Panc1 (cell line): ENCODE data around the gene HDAC1. TPM values are rescaled to one million over a fixed set of nuclear protein-coding genes. Genes with fewer than 3 reads are reported as not detected.

Source experiments
- ATAC-seq: fragments of 200-7000 bp; cut with Tn5 transposase; 2 replicates; pipeline ENCODE4 v1.9.1; 2020; ENCODE audit warnings: mild to moderate bottlenecking, moderate library complexity
- BruUV-seq: library from RNA; stranded (reverse); fragments of 400-500 nt; replicated peaks from 2 replicates; lab custom pipeline; 2021; lab: Mats Ljungman, UMichigan
- CTCF ChIA-PET: fragments of 300-600 bp; sonication (Branson Sonifier 250); formaldehyde crosslinking; loops from one replicate; lab custom pipeline; 2022; ENCODE audit warnings: antibody characterized with exemption; lab: Charles Lee
- POLR2A ChIA-PET: fragments of 300-600 bp; sonication (Branson Sonifier 250); formaldehyde crosslinking; loops from one replicate; lab custom pipeline; 2022; ENCODE audit warnings: antibody characterized with exemption; lab: Charles Lee
- DNase-seq: peaks from one replicate; pipeline ENCODE4 v3.0.0-alpha.2; 2010; ENCODE audit warnings: low read depth, low spot score
- H3K27ac ChIP-seq: 2 replicates; pipeline ENCODE4 v1.5.1; 2011; ENCODE audit warnings: mild to moderate bottlenecking, low read length, inconsistent platforms
- H3K27me3 ChIP-seq: fragments of 200-500 bp; sonication (Bioruptor generic); 2 replicates; pipeline ENCODE4 v1.6.0; 2014; ENCODE audit warnings: low read length, inconsistent platforms; ENCODE audit not compliant: control insufficient read depth, insufficient read depth
- H3K36me3 ChIP-seq: fragments of 200-500 bp; sonication (Bioruptor generic); 2 replicates; pipeline ENCODE4 v1.5.1; 2014; ENCODE audit warnings: inconsistent platforms, mild to moderate bottlenecking, low read length, moderate library complexity; ENCODE audit not compliant: control insufficient read depth, insufficient read depth
- H3K4me1 ChIP-seq: 2 replicates; pipeline ENCODE4 v1.5.1; 2011; ENCODE audit warnings: inconsistent platforms, mild to moderate bottlenecking, low read length, moderate library complexity; ENCODE audit not compliant: control insufficient read depth, insufficient read depth
- H3K4me3 ChIP-seq, 2 experiments: 2 replicates each; pipeline ENCODE4 v1.5.1; 2011 to 2012; ENCODE audit warnings: low read depth in 2 of 2, low read length in 2 of 2, mild to moderate bottlenecking in 2 of 2, inconsistent platforms in 1 of 2, moderate library complexity in 1 of 2
- H3K9me3 ChIP-seq: fragments of 200-500 bp; sonication (Bioruptor generic); 2 replicates; pipeline ENCODE4 v1.5.1; 2014; ENCODE audit warnings: low read depth, mild to moderate bottlenecking, inconsistent platforms, low read length, moderate library complexity; ENCODE audit not compliant: control insufficient read depth, insufficient read depth
- CTCF ChIP-seq: fragments of 450-650 bp; IDR thresholded peaks from 2 replicates; pipeline ENCODE4 v1.5.1; 2017; ENCODE audit warnings: mild to moderate bottlenecking
- POLR2AphosphoS5 ChIP-seq: IDR thresholded peaks from 2 replicates; pipeline ENCODE4 v1.6.1; 2012; ENCODE audit warnings: mild to moderate bottlenecking, low read depth, low read length, moderate library complexity
- REST ChIP-seq, 2 experiments: IDR thresholded peaks; 2 replicates each; pipeline ENCODE4 v1.6.1; 2011 to 2012; ENCODE audit warnings: low read depth in 2 of 2, control low read depth in 1 of 2, low read length in 1 of 2, mild to moderate bottlenecking in 1 of 2, moderate library complexity in 1 of 2; ENCODE audit not compliant: insufficient read depth in 1 of 2
- SIN3A ChIP-seq: IDR thresholded peaks from 2 replicates; pipeline ENCODE4 v1.6.1; 2012; ENCODE audit warnings: low read depth, mild to moderate bottlenecking, low read length, moderate library complexity, borderline replicate concordance; ENCODE audit not compliant: insufficient read depth
- TCF7L2 ChIP-seq: IDR thresholded peaks from 2 replicates; pipeline ENCODE4 v1.6.1; 2011; ENCODE audit warnings: mild to moderate bottlenecking, low read depth, low read length, inconsistent platforms
- in situ Hi-C: cut with HindIII; loops from 2 replicates; pipeline ENCODE4 v1.10.0; 2016; ENCODE audit warnings: low sequenced_read_pairs, low pct_unique_long_range_greater_than_20kb
- intact Hi-C: fragments of 100-400 bp; cut with micrococcal nuclease; formaldehyde crosslinking; loops from one replicate; pipeline ENCODE4 v1.10.0; 2022; ENCODE audit not compliant: unreplicated experiment
- total RNA-seq: library from RNA; stranded (reverse); gene quantifications from one replicate; pipeline ENCODE4 v1.2.1, GENCODE V29; 2021; ENCODE audit not compliant: unreplicated experiment

Gene HDAC1
- total RNA-seq, 1 experiment from 2014 or later = 256 TPM

- intact Hi-C loops = no loop called here
- TF ChIP-seq CTCF (no peak), TCF7L2 (no peak), REST (IDR thresholded peaks at IDR 0.05; ENCODE audit: insufficient read depth in 1 of 2, low read depth in 2 of 2, low read length in 1 of 2) (no peak), POLR2AphosphoS5 (no peak), SIN3A (no peak)
- in situ Hi-C loops = no loop called here
- ChIA-PET POLR2A (no interaction called here), CTCF (no interaction called here)
- Histone ChIP-seq H3K36me3 (peaks cover 22% of the 10 kb centered on the region), H3K27me3 (no peaks in the 10 kb centered on the region), H3K4me1 (no peaks in the 10 kb centered on the region), H3K27ac (no peak overlapping the region), H3K9me3 (no peaks in the 10 kb centered on the region), H3K4me3 (no peak overlapping the region)
- DNase-seq = no peak
- ATAC-seq = no peak
- no TSS peak for BruUV-seq
These were observed 88.2 kb downstream of the HDAC1 start for GRCh38 chr1:32380057-32380456.

Other genes with a start within 250 kb of the HDAC1 start
- 35.0 TPM for gene TMEM39B, start 219.1 kb upstream of the HDAC1 start, total RNA-seq
- 116 TPM for gene KPNA6, start 184.0 kb upstream of the HDAC1 start, total RNA-seq
- 115 TPM for gene TXLNA, start 112.4 kb upstream of the HDAC1 start, total RNA-seq
- 10.8 TPM for gene CCDC28B, start 91.5 kb upstream of the HDAC1 start, total RNA-seq
- gene IQCC, start 86.4 kb upstream of the HDAC1 start, total RNA-seq = 4.4 TPM
- gene DCDC2B, start 83.0 kb upstream of the HDAC1 start, total RNA-seq = not detected
- gene TMEM234, start 69.7 kb upstream of the HDAC1 start, total RNA-seq = 23.3 TPM
- 294 TPM for gene EIF3I, start 69.7 kb upstream of the HDAC1 start, total RNA-seq
- gene FAM167B, start 44.9 kb upstream of the HDAC1 start, total RNA-seq = 1.9 TPM
- gene LCK, start 40.8 kb upstream of the HDAC1 start, total RNA-seq = 0.57 TPM
- 176 TPM for gene MARCKSL1, start 44.1 kb downstream of the HDAC1 start, total RNA-seq
- 6.7 TPM for gene FAM229A, start 70.4 kb downstream of the HDAC1 start, total RNA-seq
- 3.6 TPM for gene TSSK3, start 70.5 kb downstream of the HDAC1 start, total RNA-seq
- gene BSDC1, start 102.4 kb downstream of the HDAC1 start, total RNA-seq = 64.9 TPM
- gene ZBTB8B, start 173.0 kb downstream of the HDAC1 start, total RNA-seq = 0.08 TPM
- 6.5 TPM for gene ZBTB8A, start 247.3 kb downstream of the HDAC1 start, total RNA-seq